Suprapubic skin (tissue), 4 donors: ENCODE results near the gene DSG4. TPM values are rescaled to one million over a fixed set of nuclear protein-coding genes. Genes with fewer than 3 reads are reported as not detected.

Source experiments
- DNase-seq, 2 donors: peaks; one replicate each; pipeline ENCODE4 v3.0.0-alpha.2; 2019; ENCODE audit warnings: low spot score in 2 of 2
- H3K27ac ChIP-seq: fragments of 200-600 bp; sonication (generic); one replicate; pipeline ENCODE4 v1.5.1; 2019
- H3K27me3 ChIP-seq: fragments of 200-600 bp; sonication (generic); one replicate; pipeline ENCODE4 v1.5.1; 2019
- H3K36me3 ChIP-seq: fragments of 200-600 bp; sonication (generic); one replicate; pipeline ENCODE4 v1.5.1; 2019
- H3K4me1 ChIP-seq: fragments of 200-600 bp; sonication (generic); one replicate; pipeline ENCODE4 v1.5.1; 2019
- H3K4me3 ChIP-seq: fragments of 200-600 bp; sonication (generic); one replicate; pipeline ENCODE4 v1.5.1; 2019; ENCODE audit warnings: mild to moderate bottlenecking
- H3K9me3 ChIP-seq: fragments of 200-600 bp; sonication (generic); one replicate; pipeline ENCODE4 v1.5.1; 2019
- CTCF ChIP-seq, 2 donors: fragments of 200-600 bp in 1 of 2; fragments of 450-650 bp in 1 of 2; sonication (generic) in 1 of 2; IDR thresholded peaks; one replicate each; pipeline ENCODE4 v1.5.1; 2016 to 2019; ENCODE audit warnings: antibody characterized with exemption in 2 of 2, mild to moderate bottlenecking in 1 of 2, moderate library complexity in 1 of 2
- EP300 ChIP-seq: sonication (generic); formaldehyde crosslinking; IDR thresholded peaks from one replicate; pipeline ENCODE4 v1.6.1; 2017; ENCODE audit warnings: antibody characterized with exemption
- POLR2A ChIP-seq, 2 donors: fragments of 450-650 bp; IDR thresholded peaks; one replicate each; pipeline ENCODE4 v1.6.1; 2017; ENCODE audit warnings: antibody characterized with exemption in 2 of 2, mild to moderate bottlenecking in 2 of 2, moderate library complexity in 2 of 2
- POLR2AphosphoS5 ChIP-seq, 3 donors: sonication (generic); formaldehyde crosslinking; IDR thresholded peaks; one replicate each; pipeline ENCODE4 v1.6.1; 2017; ENCODE audit warnings: antibody characterized with exemption in 3 of 3
- WGBS: methylation state at CpG from one replicate; pipeline ENCODE4 v1.1.5; 2018; 5-methylcytosine and 5-hydroxymethylcytosine counted together
- total RNA-seq, 4 donors: library from RNA; depleted of rRNA; stranded (reverse); fragments of >200 nt; gene quantifications; one replicate each; pipeline ENCODE4 v1.1.0, GENCODE V29; 2016

DSG4 gene
- total RNA-seq, 4 donors from 2014 or later = 0.89 to 20.9 (median 2.5) TPM

GRCh38 chr18:31429623-31430022, 53.0 kb downstream of the DSG4 start:
- DNase-seq = no peak
- no peak for TF ChIP-seq EP300
- TF ChIP-seq POLR2A (IDR thresholded peaks at IDR 0.05) = no peak
- TF ChIP-seq POLR2AphosphoS5 (IDR thresholded peaks at IDR 0.05) = no peak
- TF ChIP-seq CTCF (IDR thresholded peaks at IDR 0.05) = no peak
- Histone ChIP-seq H3K9me3 (no peaks in the 10 kb centered on the region), H3K4me3 (no peak overlapping the region), H3K36me3 (no peaks in the 10 kb centered on the region), H3K4me1 (peaks cover 27% of the 10 kb centered on the region), H3K27ac (peak overlapping the region; percentile 35), H3K27me3 (no peaks in the 10 kb centered on the region)
- WGBS = 26% methylated on average over 2 of the region's 2 CpGs

- no peak for TF ChIP-seq CTCF (IDR thresholded peaks at IDR 0.05)
- TF ChIP-seq POLR2A (IDR thresholded peaks at IDR 0.05) = no peak
- no peak for TF ChIP-seq POLR2AphosphoS5 (IDR thresholded peaks at IDR 0.05)
- peaks cover 27% of the 10 kb centered on the region for H3K4me1 ChIP-seq
- peak overlapping the region; percentile 35 for H3K27ac ChIP-seq
Measured at GRCh38 chr18:31430072-31430471, 53.5 kb downstream of the DSG4 start.

GRCh38 chr18:31430554-31430953, 54.0 kb downstream of the DSG4 start:
- H3K27me3 ChIP-seq = no peaks in the 10 kb centered on the region
- no peak overlapping the region for H3K27ac ChIP-seq
- no peaks in the 10 kb centered on the region for H3K36me3 ChIP-seq
- DNase-seq = no peak
- TF ChIP-seq POLR2AphosphoS5 (IDR thresholded peaks at IDR 0.05) = no peak
- TF ChIP-seq POLR2A (IDR thresholded peaks at IDR 0.05) = no peak
- TF ChIP-seq EP300 = no peak
- TF ChIP-seq CTCF (IDR thresholded peaks at IDR 0.05) = no peak
- peaks cover 27% of the 10 kb centered on the region for H3K4me1 ChIP-seq
- no peaks in the 10 kb centered on the region for H3K9me3 ChIP-seq
- 45% methylated on average over 1 of the region's 1 CpG for WGBS
- no peak overlapping the region for H3K4me3 ChIP-seq

More at GRCh38 chr18:31430072-31430471, 53.5 kb downstream of the DSG4 start:
- no peak for DNase-seq
- H3K27me3 ChIP-seq = no peaks in the 10 kb centered on the region
- no peaks in the 10 kb centered on the region for H3K36me3 ChIP-seq
- 50% methylated on average over 4 of the region's 4 CpGs for WGBS
- H3K9me3 ChIP-seq = no peaks in the 10 kb centered on the region
- no peak overlapping the region for H3K4me3 ChIP-seq

GRCh38 chr18:31432316-31432715, 55.7 kb downstream of the DSG4 start:
- DNase-seq = no peak
- no peaks in the 10 kb centered on the region for H3K9me3 ChIP-seq
- TF ChIP-seq CTCF (IDR thresholded peaks at IDR 0.05) (no peak), EP300 (no peak), POLR2AphosphoS5 (IDR thresholded peaks at IDR 0.05) (no peak), POLR2A (IDR thresholded peaks at IDR 0.05) (no peak)
- H3K36me3 ChIP-seq = no peaks in the 10 kb centered on the region
- 86% methylated on average over 1 of the region's 1 CpG for whole genome bisulfite sequencing
- H3K4me1 ChIP-seq = peaks cover 21% of the 10 kb centered on the region
- no peak overlapping the region for H3K27ac ChIP-seq
- no peak overlapping the region for H3K4me3 ChIP-seq
- no peaks in the 10 kb centered on the region for H3K27me3 ChIP-seq

- no peaks in the 10 kb centered on the region for H3K36me3 ChIP-seq
- H3K4me1 ChIP-seq = peaks cover 8% of the 10 kb centered on the region
- DNase-seq = no peak
- TF ChIP-seq CTCF (IDR thresholded peaks at IDR 0.05) (no peak), POLR2AphosphoS5 (IDR thresholded peaks at IDR 0.05) (no peak), POLR2A (IDR thresholded peaks at IDR 0.05) (no peak), EP300 (no peak)
- WGBS = 72% methylated on average over 3 of the region's 3 CpGs
- H3K9me3 ChIP-seq = no peaks in the 10 kb centered on the region
- H3K27me3 ChIP-seq = no peaks in the 10 kb centered on the region
- no peak overlapping the region for H3K27ac ChIP-seq
- no peak overlapping the region for H3K4me3 ChIP-seq
Measured at GRCh38 chr18:31436825-31437224, 60.2 kb downstream of the DSG4 start.
